Suppressor macrophage treated with lipopolysaccharide for 1 hour (primary cell): ENCODE measurements around the gene ACP1.

Experiments used
- DNase-seq, 3 donors: peaks; one replicate each; pipeline ENCODE4 v3.0.0-alpha.2; 2020 to 2022

ACP1 gene

DNA sequence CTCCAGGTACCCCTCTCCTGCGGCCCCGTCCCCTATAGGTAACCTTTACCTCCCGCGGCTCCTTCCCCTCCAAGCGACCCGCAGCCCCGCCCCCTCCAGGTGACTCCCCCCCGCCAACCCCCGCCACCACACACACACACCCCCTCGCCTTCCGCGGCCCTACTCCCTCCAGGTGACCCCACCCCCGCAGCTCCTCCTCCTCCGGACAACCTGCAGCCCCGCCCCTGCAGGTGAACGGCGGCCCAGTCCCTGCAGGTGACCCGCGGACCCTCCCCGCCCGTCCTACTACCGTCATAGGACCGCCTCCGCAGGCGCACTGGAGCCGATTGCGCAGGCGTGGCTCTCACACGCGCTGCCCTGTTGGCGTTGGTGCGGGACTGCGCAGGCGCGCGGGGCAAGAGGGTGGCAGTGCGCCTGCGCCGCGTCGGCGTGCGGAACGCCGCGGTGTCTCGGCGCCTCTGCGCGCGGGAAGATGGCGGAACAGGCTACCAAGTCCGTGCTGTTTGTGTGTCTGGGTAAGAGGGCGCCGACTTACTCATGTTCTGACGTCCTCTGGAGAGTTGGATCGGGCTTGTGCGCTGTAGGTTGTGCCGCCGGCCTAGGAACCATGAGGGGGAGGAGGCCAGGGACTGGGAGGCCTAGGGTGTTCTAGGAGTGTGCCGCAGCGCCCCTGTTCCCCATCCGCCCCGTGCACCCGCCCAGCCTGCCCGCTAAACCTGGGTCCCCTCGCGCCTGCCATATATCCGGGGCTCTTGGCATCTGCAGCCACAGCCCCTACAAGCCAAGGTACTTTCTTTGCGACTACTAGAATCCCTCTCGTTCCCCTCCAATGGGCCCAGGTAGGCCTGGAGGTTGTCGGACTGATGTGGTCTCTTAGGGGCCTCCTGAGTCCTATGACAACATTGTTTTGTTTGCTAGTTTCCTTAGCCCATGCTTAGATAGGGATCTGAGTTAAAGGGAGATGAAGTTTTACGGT lies at the start of gene ACP1:
Gene ACP1 (plus strand): TSS at position 455 of the 976 bp plus-strand sequence. CDS start 18 bp downstream, at position 473.
- DNase-seq, result peak; percentile 97 to 99 (median 99)

DNA sequence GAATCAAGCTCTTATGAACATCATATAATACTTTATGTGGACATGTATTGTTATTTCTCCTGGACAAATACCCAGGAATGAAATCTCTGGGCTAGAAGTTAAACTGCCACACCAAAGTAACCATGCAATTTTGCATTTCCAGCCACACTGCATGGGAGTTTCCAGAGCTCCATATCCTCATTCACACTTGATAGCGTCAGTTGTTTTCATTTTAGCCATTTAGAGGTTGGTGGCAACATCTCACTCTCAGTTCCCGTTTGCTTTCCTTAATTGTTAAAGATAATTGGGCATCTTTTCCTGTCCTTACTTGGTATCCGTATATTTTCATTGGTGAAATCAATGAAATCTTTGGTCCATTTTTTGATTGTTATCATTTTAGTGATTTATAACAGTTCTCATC lies 48.7 kb upstream of the ACP1 start:
- DNase-seq, result no peak

DNA sequence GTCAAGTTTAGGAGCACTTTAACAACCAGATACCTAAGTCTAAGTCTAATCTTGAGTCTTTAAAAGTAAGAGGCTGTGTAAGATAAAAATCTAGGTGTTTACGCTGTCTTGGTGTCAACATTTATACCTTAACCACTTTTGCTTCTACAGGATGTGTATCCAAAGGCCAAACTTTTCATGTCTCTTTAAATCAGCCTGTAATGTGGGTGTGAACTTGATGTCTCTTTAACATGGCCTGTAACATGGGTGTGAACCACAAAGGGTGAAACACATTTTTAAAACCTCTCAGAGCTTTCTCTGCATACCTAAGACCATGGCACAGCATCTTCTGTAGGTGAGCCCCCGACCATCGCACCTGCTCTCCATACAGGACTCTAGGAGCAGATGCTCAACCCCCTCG lies 41.3 kb upstream of the ACP1 start:
- no peak for DNase-seq

- no peak for DNase-seq
Measured at GRCh38 chr2:223971-224760, 40.6 kb upstream of the ACP1 start.

- DNase-seq, result no peak
Measured at GRCh38 chr2:228115-228514, 36.6 kb upstream of the ACP1 start.

- DNase-seq, result no peak
Measured at GRCh38 chr2:228518-229278, 36.0 kb upstream of the ACP1 start.

- DNase-seq, result no peak
Measured at GRCh38 chr2:231521-232185, 33.1 kb upstream of the ACP1 start.

GRCh38 chr2:233030-233429 lies 31.7 kb upstream of the ACP1 start:
- DNase-seq, result no peak

GRCh38 chr2:234421-234820 lies 30.3 kb upstream of the ACP1 start:
- no peak for DNase-seq

- DNase-seq, result no peak
Measured at GRCh38 chr2:236993-237539, 27.7 kb upstream of the ACP1 start.

GRCh38 chr2:237878-238277 lies 26.9 kb upstream of the ACP1 start:
- no peak for DNase-seq

DNA sequence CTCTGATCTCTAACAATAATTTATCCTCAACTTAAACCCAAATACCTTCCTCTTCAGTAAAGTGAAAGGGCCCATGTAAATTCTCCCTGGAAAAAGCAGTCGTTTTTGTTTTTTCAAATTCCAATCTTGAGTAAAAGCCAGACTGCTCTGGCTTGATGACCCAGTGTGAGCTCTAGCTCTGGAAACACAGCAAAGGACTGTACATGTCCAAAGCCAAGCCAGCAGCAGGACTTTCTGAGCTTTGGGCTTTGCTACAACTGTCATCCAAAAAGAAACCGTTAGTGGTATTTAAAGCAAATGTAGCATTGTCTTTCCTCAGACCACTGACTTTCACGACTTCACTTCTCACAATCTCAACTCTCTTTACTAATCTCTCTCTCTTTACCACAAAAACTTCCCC lies 26.3 kb upstream of the ACP1 start:
- DNase-seq, result no peak

GRCh38 chr2:238869-239268 lies 25.9 kb upstream of the ACP1 start:
- no peak for DNase-seq

- DNase-seq, result no peak
Measured at GRCh38 chr2:244547-244946, 20.2 kb upstream of the ACP1 start.

DNA sequence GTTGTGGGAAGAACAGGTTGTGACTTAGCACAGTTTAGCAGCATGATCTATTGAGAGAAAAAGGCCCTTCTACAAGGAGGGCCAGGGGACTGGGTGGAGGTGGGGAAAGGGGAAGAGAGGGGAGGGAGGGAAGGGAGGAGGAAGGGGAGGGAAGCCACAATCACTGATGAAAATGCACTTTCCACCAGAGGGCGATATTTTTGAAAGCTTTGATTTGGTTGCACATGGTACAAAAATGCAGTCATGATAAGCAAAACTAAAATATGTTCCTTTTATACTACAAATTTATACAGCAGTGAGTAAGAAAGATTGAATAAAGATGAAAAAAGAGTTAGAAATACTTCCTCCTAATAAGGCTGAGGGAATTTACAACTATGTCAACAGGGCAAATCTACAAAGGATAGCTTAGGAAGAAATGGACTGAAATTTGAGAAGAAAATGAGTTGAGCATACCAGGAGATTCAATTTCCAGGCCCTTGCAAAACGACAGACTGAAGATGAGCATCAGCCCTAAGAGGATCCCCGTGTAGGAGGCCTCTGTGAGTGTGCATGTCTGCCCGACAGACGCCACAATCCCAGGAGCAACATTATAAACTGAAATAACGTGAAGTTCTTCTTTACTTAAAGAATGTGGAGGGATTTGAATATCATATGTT lies 18.1 kb upstream of the ACP1 start:
- peak; percentile 70 to 73 (median 70) for DNase-seq

DNA sequence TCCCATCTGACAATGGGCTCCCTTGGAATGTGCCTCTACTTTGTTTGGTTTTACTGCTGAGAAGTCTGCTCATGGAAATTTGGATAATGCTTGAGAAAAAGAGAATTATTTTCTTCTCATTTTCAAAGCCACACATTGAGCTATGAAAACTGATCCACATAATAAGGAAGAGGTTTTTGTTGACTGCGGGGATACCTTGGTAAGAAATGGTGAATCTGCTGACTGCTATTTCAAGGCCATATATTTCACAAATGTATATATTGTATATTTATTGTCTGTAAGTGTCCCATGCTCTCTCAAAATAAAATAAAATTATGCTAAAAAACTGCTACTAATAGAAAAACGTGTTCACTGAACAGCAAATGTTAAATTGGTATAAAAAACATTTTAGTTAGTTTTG lies 16.0 kb upstream of the ACP1 start:
- no peak for DNase-seq

DNA sequence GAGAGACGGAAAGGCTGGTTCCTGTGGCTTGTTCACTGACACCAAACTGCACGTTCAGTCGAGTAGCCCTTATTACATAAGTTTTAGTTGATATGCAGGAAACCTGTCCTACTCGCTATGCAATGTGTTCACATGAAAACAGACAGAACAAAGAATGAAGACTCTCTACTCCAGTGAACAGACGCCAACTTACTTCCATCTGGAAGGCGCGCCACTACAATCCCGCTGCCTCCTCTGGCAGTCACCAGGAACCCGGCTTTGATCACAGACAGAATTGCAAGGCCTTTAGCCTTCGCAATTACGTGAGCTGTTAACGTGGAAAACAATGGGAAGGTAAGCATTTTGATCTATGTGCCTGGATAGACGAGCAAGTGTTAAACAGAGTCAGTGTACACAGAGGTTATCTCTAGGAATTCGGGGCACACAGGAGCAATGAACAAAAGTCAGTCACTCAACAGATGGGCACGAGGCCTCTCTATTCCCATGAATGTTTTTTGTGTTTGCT lies 15.2 kb upstream of the ACP1 start:
- no peak for DNase-seq

DNA sequence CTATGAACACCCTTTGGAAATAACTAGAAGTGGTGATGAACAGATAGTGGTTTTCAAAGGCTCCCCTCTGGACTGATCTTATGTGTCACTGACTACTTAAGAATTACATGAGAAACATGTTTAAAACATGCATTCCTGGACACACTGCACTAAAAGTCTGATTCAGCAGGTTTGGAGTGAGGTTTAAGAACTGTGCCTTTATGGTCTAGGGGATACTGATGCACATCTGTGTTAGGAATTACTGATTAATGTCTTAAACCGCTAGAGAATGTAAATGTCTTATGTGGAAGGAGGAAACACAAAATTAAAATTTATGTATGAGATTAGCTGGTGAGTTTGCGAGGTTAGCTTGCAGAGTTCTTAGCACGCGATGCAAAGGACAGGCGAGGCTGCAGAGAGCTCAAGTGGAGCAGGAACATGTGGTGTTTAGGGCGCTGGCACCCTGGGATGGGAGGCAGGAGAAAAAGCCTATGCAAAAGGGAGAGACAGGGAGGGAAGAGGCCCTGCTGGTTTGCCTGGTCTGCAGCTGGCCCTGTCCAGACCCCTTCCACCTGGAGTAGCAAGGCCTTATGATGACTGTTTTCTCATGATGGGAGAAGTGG lies 12.6 kb upstream of the ACP1 start:
- no peak for DNase-seq

DNA sequence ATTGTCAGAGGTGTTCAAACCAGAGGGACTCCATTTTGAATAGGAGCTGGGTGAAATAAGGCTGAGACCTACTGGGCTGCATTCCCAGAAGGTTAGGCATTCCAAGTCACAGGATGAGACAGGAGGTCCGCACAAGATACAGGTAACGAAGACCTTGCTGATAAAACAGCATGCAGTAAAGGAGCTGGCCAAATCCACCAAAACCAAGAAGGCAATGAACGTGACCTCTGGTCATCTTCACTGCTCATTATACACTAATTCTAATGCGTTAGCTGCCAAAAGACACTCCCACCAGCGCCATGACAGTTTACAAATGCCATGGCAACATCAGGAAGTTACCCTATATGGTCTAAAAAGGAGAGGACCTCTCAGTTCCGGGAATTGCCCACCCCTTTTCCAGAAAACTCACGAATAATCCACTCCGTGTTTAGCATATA lies 11.5 kb upstream of the ACP1 start:
- DNase-seq, result no peak

- DNase-seq, result no peak
Measured at GRCh38 chr2:254241-254640, 10.5 kb upstream of the ACP1 start.

DNA sequence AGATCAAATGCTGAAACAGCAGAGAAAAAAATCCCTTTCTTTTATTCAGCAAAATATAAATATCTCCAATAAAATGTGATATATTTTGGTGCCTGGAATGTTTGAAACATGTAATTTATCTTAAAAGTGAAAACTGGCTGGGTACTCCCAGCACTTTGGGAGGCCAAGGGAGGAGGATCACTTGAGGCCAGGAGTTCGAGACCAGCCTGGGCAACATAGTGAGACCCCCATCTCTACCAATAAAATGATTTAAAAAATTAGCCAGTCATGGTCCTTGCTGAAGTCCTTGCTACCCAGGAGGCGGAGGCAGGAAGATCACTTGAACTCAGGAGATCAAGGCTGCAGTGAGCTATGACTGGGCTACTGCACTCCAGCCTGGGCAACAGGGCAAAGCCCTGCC lies 9.6 kb upstream of the ACP1 start:
- no peak for DNase-seq
